PC-3 (cell line): ENCODE results near the gene PMEPA1.

ENCODE experiments used
- EZH2 ChIP-seq: fragments of 300-600 bp; sonication (generic); IDR thresholded peaks from one replicate; pipeline ENCODE4 v1.6.1; 2017; ENCODE audit warnings: antibody characterized with exemption, mild to moderate bottlenecking, low read length; ENCODE audit not compliant: unreplicated experiment
- EZH2phosphoT487 ChIP-seq: fragments of 300-600 bp; sonication (generic); IDR thresholded peaks from 2 replicates; pipeline ENCODE4 v1.6.1; 2018; ENCODE audit warnings: mild to moderate bottlenecking, antibody characterized with exemption, low read length, borderline replicate concordance
- TF ChIP-seq, protein P1 (sequence below): fragments of 300-600 bp; sonication (generic); conservative IDR thresholded peaks from 2 replicates; pipeline ENCODE4 v1.5.1; 2017; ENCODE audit warnings: antibody characterized with exemption, low read depth, mild to moderate bottlenecking, low read length

DNA sequence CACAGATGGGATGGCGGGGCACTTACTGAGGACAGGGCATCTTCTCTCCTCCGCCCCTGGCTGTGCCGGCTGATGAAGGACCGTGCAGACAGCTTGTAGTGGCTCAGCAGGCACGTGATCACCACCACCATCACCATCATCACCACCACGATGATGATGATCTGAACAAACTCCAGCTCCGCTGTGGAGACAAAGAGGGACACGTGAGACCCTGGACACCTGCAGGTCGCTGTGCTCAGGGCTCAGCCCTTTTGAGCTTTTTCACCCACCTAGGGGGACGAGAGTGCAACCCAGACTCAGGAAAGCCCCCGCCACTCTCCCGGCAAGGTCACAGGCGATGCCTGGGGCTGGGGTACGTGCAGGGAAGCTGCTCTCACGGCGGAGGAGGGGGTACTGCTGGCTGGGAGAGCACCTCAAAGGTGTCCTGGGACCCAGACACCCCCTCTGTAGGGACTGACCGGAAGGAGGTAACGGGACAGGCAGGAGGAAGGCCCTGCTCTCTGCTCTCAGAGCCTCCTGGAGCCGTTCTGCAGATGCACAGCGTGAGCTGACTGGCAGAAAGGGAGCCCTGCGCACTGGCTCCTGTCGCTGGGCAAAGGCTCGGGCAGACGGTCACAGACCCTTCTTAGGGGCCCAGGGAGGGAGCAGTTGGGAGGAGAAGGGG is 50.2 kb downstream of the PMEPA1 start:
- TF ChIP-seq, protein P1, sequence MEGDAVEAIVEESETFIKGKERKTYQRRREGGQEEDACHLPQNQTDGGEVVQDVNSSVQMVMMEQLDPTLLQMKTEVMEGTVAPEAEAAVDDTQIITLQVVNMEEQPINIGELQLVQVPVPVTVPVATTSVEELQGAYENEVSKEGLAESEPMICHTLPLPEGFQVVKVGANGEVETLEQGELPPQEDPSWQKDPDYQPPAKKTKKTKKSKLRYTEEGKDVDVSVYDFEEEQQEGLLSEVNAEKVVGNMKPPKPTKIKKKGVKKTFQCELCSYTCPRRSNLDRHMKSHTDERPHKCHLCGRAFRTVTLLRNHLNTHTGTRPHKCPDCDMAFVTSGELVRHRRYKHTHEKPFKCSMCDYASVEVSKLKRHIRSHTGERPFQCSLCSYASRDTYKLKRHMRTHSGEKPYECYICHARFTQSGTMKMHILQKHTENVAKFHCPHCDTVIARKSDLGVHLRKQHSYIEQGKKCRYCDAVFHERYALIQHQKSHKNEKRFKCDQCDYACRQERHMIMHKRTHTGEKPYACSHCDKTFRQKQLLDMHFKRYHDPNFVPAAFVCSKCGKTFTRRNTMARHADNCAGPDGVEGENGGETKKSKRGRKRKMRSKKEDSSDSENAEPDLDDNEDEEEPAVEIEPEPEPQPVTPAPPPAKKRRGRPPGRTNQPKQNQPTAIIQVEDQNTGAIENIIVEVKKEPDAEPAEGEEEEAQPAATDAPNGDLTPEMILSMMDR: no peak
- TF ChIP-seq EZH2phosphoT487 (no peak), EZH2 (no peak)
